SK-MEL-5 (cell line): ENCODE data around the gene LIME1. TPM values are rescaled to one million over a fixed set of nuclear protein-coding genes. Genes with fewer than 3 reads are reported as not detected.
A peak's percentile ranks its signal among the peaks of the same experiment; 100 is the strongest.
"Not testable (repeated sequence)": the region's sequence is repeated elsewhere in the genome, so short reads cannot be mapped to it uniquely, and the experiment has no call there.

Source experiments
- DNase-seq: peaks from one replicate; pipeline ENCODE4 v3.0.0-alpha.2; 2016; ENCODE audit warnings: low read depth, low spot score
- in situ Hi-C: cut with HindIII; loops from 2 replicates; pipeline ENCODE4 v1.10.0; 2016; ENCODE audit warnings: low sequenced_read_pairs, high pct_unique_total_duplicates, low pct_unique_long_range_greater_than_20kb
- small RNA-seq, 2 experiments: library from RNA; depleted of rRNA; stranded (forward); fragments of <200 nt; gene quantifications; one replicate each; pipeline ENCODE3, GENCODE V24; 2014
- total RNA-seq: library from RNA; depleted of rRNA; stranded (reverse); fragments of >200 nt; shearing (Covaris generic); gene quantifications from 2 replicates; pipeline ENCODE4 v1.2.3, GENCODE V29; 2014; rRNA removed

The LIME1 gene
- total RNA-seq, 1 experiment from 2014 or later: 3.3 TPM

GRCh38 chr20:63774306-63774705 is 37.8 kb downstream of the LIME1 start:
- in situ Hi-C loops: no loop called here
- DNase-seq: no peak

- DNase-seq: peak; percentile 32
- in situ Hi-C loops: no loop called here
These were observed 38.9 kb downstream of the LIME1 start for GRCh38 chr20:63775096-63775978.

- DNase-seq, in situ Hi-C loops: not testable (repeated sequence)
These were observed 40.4 kb downstream of the LIME1 start for GRCh38 chr20:63776875-63777274.

GRCh38 chr20:63777614-63778013 is 41.1 kb downstream of the LIME1 start:
- in situ Hi-C loops: no loop called here
- no peak for DNase-seq

- no peak for DNase-seq
- in situ Hi-C loops: no loop called here
These were observed 41.7 kb downstream of the LIME1 start for GRCh38 chr20:63778034-63778752.

GRCh38 chr20:63778857-63779256 is 42.4 kb downstream of the LIME1 start:
- in situ Hi-C loops: no loop called here
- no peak for DNase-seq

- in situ Hi-C loops: no loop called here
- no peak for DNase-seq
These were observed 44.7 kb downstream of the LIME1 start for GRCh38 chr20:63781181-63781580.

- in situ Hi-C loops: no loop called here
- DNase-seq: peak; percentile 29
These were observed 45.6 kb downstream of the LIME1 start for GRCh38 chr20:63782051-63782471.

- no peak for DNase-seq
- in situ Hi-C loops: no loop called here
These were observed 46.1 kb downstream of the LIME1 start for GRCh38 chr20:63782521-63782971.

- in situ Hi-C loops: no loop called here
- no peak for DNase-seq
These were observed 47.5 kb downstream of the LIME1 start for GRCh38 chr20:63783970-63784369.

- in situ Hi-C loops: no loop called here
- DNase-seq: no peak
These were observed 49.2 kb downstream of the LIME1 start for GRCh38 chr20:63785691-63786131.

GRCh38 chr20:63787302-63787701 is 50.8 kb downstream of the LIME1 start:
- in situ Hi-C loops: no loop called here
- no peak for DNase-seq

- in situ Hi-C loops: no loop called here
These were observed 51.3 kb downstream of the LIME1 start for GRCh38 chr20:63787749-63788148.

More at GRCh38 chr20:63787749-63788148, 51.3 kb downstream of the LIME1 start:
- DNase-seq: no peak

Small RNA genes within 50 kb of the gene (small RNA-seq; reads per million reads assigned to genes)
- gene LIME1 (0 to 0.10 reads per million in 2 experiments), gene TNFRSF6B (0 reads per million in 2 experiments)

Other genes with a start within 250 kb of the LIME1 start
- gene EEF1A2, start 237.6 kb upstream of the LIME1 start, total RNA-seq: 31.7 and 32.6 TPM in 2 replicates
- gene PPDPF, start 215.9 kb upstream of the LIME1 start, total RNA-seq: 29.6 and 37.5 TPM in 2 replicates
- gene PTK6, start 199.3 kb upstream of the LIME1 start, total RNA-seq: 0.19 TPM in 1 of 2 replicates, not detected in the other
- not detected in 2 replicates for gene SRMS, start 188.9 kb upstream of the LIME1 start, total RNA-seq
- 0.05 TPM in 1 of 2 replicates, not detected in the other for gene FNDC11, start 182.5 kb upstream of the LIME1 start, total RNA-seq
- 20.7 and 21.7 TPM in 2 replicates for gene HELZ2, start 162.4 kb upstream of the LIME1 start, total RNA-seq
- 8.5 and 10.5 TPM in 2 replicates for gene GMEB2, start 109.6 kb upstream of the LIME1 start, total RNA-seq
- gene STMN3, start 83.2 kb upstream of the LIME1 start, total RNA-seq: 34.2 TPM in 2 replicates
- 8.4 and 12.5 TPM in 2 replicates for gene RTEL1, start 78.4 kb upstream of the LIME1 start, total RNA-seq
- 1.5 and 1.6 TPM in 2 replicates for gene TNFRSF6B, start 40.0 kb upstream of the LIME1 start, total RNA-seq
- 18.9 and 25.5 TPM in 2 replicates for gene ARFRP1, start 28.7 kb upstream of the LIME1 start, total RNA-seq
- 23.4 and 24.4 TPM in 2 replicates for gene ZGPAT, start 28.6 kb upstream of the LIME1 start, total RNA-seq
- 11.3 and 11.4 TPM in 2 replicates for gene SLC2A4RG, start 3.1 kb downstream of the LIME1 start, total RNA-seq
- 1.0 and 1.6 TPM in 2 replicates for gene ZBTB46, start 94.6 kb downstream of the LIME1 start, total RNA-seq
- not detected in 2 replicates for gene ABHD16B, start 124.8 kb downstream of the LIME1 start, total RNA-seq
- gene TPD52L2, start 128.6 kb downstream of the LIME1 start, total RNA-seq: 74.4 and 76.4 TPM in 2 replicates
- 52.7 and 58.1 TPM in 2 replicates for gene DNAJC5, start 158.5 kb downstream of the LIME1 start, total RNA-seq
- 21.5 and 23.2 TPM in 2 replicates for gene UCKL1, start 219.8 kb downstream of the LIME1 start, total RNA-seq
- gene ZNF512B, start 233.3 kb downstream of the LIME1 start, total RNA-seq: 8.5 and 8.9 TPM in 2 replicates
- gene SAMD10, start 243.0 kb downstream of the LIME1 start, total RNA-seq: not detected in 2 replicates
- 63.7 and 71.3 TPM in 2 replicates for gene PRPF6, start 244.5 kb downstream of the LIME1 start, total RNA-seq